Coronary artery (tissue), 2 donors: ENCODE results near the gene CYGB.
"Not testable (repeated sequence)": the region's sequence is repeated elsewhere in the genome, so short reads cannot be mapped to it uniquely, and the experiment has no call there.

ENCODE experiments used
- DNase-seq: peaks from one replicate; pipeline ENCODE4 v3.0.0-alpha.2; 2017; ENCODE audit warnings: low spot score
- H3K27ac ChIP-seq, 2 donors: fragments of 200-600 bp; sonication (generic); one replicate each; pipeline ENCODE4 v1.5.1; 2016 to 2019
- H3K4me3 ChIP-seq: fragments of 200-600 bp; sonication (generic); 2 replicates; pipeline ENCODE4 v1.5.1; 2016; ENCODE audit warnings: mild to moderate bottlenecking, moderate library complexity
- TF ChIP-seq, protein P1 (sequence below): fragments of 200-600 bp; sonication (generic); IDR thresholded peaks from one replicate; pipeline ENCODE4 v1.5.1; 2019; ENCODE audit warnings: antibody characterized with exemption

The CYGB gene

DNA sequence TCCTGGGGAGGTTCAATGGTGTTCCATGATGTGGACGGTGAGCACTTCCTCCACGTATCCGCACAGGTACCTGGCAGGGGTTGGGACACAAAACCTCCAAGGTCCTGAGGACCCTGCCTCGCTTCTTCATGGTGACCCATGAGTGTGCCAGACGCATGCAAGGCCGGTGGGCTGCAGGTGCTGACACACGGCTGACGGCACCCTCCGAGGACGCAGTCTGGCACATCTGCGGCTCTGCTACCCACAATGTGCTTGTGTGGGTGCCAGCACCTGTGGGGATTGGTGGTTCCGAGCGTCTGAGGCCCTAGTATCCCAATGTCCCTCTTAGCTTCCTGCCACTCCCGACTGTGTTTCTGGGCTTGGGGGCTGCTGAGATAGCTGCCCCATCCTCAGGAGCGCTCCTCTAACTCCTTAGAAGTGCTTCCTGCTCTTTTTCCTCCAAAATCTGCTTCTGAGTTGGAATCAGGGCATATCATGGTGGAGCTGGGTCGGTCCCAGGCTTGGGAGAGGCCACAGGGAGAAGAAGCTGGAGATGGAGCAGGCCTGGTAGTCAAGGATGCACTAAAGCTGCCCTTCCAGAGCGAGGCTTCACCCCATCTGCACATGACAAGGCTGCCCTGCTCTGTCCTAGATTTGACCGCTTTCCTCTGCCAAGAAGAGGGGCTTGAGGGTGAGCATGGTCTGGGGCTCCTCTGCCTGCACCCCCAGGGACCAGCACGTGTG, 1.6 kb downstream of the CYGB start:
- peak overlapping the region; percentile 79 for H3K4me3 ChIP-seq
- TF ChIP-seq, protein P1, sequence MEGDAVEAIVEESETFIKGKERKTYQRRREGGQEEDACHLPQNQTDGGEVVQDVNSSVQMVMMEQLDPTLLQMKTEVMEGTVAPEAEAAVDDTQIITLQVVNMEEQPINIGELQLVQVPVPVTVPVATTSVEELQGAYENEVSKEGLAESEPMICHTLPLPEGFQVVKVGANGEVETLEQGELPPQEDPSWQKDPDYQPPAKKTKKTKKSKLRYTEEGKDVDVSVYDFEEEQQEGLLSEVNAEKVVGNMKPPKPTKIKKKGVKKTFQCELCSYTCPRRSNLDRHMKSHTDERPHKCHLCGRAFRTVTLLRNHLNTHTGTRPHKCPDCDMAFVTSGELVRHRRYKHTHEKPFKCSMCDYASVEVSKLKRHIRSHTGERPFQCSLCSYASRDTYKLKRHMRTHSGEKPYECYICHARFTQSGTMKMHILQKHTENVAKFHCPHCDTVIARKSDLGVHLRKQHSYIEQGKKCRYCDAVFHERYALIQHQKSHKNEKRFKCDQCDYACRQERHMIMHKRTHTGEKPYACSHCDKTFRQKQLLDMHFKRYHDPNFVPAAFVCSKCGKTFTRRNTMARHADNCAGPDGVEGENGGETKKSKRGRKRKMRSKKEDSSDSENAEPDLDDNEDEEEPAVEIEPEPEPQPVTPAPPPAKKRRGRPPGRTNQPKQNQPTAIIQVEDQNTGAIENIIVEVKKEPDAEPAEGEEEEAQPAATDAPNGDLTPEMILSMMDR: no peak
- peak; percentile 71 for DNase-seq
- peak overlapping the region in 1 of 2 donors; percentile 87 for H3K27ac ChIP-seq

DNA sequence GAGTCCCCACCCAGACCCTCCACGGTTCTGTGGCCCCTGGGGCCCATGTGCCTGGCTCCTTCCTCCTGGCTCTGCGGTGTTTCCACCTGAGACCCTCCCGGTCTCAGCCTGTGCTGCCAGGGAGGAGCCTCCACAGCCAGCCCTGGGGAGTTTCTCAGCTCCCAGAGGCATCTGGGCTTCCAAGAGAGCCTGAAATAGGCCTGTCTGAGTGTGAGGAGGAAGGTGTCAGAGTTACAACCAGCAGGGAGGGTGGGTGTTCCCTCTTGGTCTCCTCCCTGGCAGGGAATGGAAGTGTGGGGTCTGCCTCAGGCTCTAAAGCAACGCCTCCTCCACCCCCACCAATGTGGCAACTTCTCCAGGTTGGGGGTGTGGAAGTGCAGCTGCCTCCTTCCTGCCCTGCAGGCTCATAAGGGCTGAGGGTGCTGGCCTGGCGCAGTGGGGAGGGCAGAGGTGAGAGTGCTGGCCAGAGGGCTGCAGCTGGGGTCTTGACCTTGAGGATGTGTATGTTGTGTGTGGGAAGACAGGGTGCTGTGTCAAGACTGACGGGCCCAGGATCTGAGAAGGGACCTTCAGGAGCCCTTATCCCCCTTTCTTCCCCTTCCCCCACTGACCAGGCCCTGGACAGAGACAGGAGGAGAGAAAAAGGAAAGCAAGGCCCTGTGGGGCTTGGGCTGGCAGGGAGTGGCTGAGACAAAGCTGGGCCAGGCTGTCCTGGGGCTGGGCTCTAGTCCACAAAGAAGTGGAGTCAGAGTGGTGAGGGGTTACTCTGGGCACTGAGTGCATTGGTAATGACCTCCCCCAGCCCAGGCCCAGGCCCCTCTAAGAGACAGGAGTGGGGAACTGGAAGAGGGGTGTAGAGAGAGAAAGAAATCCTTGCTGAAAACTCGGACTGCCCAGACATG, 2.4 kb downstream of the CYGB start:
- Histone ChIP-seq H3K27ac (peak overlapping the region in 1 of 2 donors; percentile 87), H3K4me3 (peak overlapping the region; percentile 79)
- TF ChIP-seq, protein P1: no peak
- DNase-seq: peak; percentile 71

DNA sequence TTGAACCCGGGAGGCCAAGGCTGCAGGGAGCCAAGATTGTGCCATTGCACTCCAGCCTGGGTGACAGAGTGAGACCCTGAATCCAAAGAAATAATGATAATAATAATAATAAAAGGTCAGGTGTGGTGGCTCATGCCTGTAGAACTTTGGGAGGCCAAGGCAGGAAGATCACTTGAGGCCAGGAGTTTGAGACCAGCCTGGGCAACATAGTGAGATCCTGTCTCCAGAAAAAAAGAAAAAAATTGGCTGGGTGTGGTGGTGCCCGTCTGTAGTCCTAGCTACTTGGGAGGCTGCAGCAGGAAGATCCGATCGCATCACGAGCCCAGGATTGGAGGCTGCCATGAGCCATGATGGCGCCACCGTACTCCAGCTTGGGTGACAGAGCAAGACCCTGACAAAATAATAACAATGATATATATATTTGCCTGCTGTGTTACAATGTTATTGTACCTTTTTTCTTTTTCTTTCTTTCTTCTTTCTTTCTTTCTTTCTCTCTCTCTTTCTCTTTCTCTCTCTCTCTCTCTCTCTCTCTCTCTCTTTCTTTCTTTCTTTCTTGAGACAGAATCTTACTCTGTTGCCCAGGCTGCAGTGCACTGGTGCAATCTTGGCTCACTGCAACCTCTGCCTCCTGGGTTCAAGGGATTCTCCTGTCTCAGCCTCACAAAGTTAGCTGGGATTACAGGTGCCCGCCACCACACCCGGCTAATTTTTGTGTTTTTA, 3.7 kb downstream of the CYGB start:
- not testable (repeated sequence) for H3K27ac ChIP-seq, H3K4me3 ChIP-seq, DNase-seq

DNA sequence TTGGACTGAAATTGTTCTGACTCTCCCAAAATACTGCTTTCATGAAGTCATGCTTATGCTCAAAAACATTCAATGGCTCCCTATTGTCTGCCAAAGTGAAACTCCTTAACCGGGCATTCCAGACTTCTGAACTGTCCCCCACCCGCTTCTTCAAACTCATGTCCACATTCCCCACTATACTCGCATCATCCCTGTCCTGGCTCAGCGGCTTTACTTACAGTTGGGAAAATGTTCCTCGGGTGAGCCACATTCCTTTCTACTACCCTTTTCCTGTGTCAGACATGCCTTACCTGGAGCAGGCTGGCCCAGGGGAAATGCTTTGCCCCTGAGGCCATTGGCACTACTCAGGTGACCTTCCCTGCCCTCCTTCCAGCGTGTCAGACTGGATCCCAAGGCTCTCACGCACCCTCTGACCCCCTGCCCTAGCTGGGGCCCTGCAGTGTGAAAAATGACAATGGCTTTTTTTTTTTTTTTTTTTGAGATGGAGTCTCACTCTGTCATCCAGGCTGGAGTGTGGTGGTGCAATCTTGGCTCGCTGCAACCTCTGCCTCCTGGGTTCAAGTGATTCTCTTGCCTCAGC, 5.3 kb downstream of the CYGB start:
- Histone ChIP-seq H3K4me3 (no peak overlapping the region), H3K27ac (peak overlapping the region in 1 of 2 donors; percentile 90)
- DNase-seq: no peak
- TF ChIP-seq, protein P1: no peak

DNA sequence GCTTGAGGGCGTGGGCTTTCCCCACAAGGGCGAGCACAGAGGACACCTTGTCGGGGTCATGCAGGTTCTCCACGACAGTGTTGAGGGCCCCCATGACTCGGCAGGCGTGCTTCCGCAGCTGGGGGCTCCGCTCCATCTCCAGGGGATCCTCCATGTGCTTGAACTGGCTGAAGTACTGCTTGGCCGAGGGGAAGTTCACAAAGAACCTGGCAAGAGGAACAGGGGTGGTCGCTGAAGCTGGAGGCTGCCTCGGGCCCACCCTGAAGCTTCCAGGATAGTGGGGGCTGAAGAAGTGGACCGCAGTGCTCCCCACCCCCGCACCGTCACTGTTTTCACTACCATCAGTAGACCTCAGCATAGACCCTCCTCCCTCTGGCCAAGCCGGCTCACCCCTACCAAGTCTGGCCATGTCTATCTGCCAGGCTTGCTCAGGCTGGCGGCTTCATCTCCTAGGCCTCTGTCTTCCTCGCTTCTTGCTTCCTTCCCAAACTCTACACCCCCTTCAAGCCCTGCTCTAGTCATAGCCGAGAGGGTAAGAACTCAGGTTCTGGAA, 5.9 kb downstream of the CYGB start:
- no peak overlapping the region for H3K4me3 ChIP-seq
- peak overlapping the region in 1 of 2 donors; percentile 90 for H3K27ac ChIP-seq
- no peak for DNase-seq
- TF ChIP-seq, protein P1: no peak

DNA sequence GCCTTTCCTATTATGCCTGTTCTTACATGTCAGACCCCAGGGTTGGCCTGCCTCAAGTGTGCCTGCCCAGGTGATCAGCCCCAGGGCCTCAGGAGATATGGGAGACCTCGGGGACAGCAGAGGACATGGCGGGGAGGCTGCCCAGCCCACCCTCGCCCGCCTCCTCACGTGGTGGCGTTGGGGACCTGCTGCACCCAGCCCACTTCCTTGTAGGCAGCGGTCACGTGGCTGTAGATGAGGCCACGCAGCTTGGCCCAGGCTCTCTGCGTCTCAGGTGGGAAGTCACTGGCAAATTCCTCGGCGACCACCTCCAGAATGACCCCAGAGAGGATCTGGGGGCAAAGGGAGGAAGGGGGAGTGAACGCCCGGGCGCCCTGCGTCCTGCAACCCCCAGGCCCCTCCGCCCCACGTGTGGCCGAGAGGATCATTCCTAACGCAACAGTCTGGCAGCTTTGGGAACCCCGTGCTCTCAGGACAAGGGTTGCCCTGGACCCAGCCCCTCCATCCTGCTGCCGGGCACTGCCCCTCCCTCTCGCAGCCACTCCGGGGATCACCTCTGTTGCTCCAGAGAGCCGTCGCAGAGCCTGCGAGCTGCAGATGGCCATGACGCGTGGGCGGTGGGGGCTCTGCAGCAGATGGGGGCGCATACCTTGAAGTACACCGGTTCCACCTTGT, 6.6 kb downstream of the CYGB start:
- no peak for DNase-seq
- H3K4me3 ChIP-seq: peak overlapping the region; percentile 14
- TF ChIP-seq, protein P1: no peak
- H3K27ac ChIP-seq: peak overlapping the region; percentile 90 to 91
